H1 (cell line): ENCODE results near the gene GDF15. TPM values are rescaled to one million over a fixed set of nuclear protein-coding genes. Genes with fewer than 3 reads are reported as not detected.

Experiments used
- CTCF ChIA-PET: fragments of 300-600 bp; sonication (Branson Sonifier 250); formaldehyde crosslinking; loops from one replicate; lab custom pipeline; 2021; ENCODE audit not compliant: partially characterized antibody; lab: Charles Lee
- POLR2A ChIA-PET: fragments of 300-600 bp; sonication (Branson Sonifier 250); formaldehyde crosslinking; loops from one replicate; lab custom pipeline; 2021; ENCODE audit warnings: inconsistent platforms; ENCODE audit not compliant: partially characterized antibody; lab: Charles Lee
- DNase-seq, 2 experiments: peaks; one replicate each; pipeline versions ENCODE4 v3.0.0 to v3.0.0-alpha.2; 2010 to 2022; ENCODE audit warnings: low spot score in 2 of 2, low read depth in 1 of 2, mixed read lengths in 1 of 2
- FAIRE-seq: peaks from 2 replicates; lab custom pipeline; 2011; peaks lifted over from hg19 to GRCh38; lab: Jason Lieb, UNC
- H2AFZ ChIP-seq: 2 replicates; pipeline ENCODE4 v1.8.1; 2012; ENCODE audit warnings: low read length, inconsistent platforms
- H2AK5ac ChIP-seq: 2 replicates; pipeline ENCODE4 v1.6.1; 2013; ENCODE audit warnings: low read depth, low read length
- H2BK120ac ChIP-seq: replicated peaks from 2 replicates; pipeline ENCODE3; 2013; ENCODE audit warnings: low read depth, low read length, inconsistent platforms
- H2BK12ac ChIP-seq: 2 replicates; pipeline ENCODE4 v1.6.1; 2013; ENCODE audit warnings: low read depth, low read length
- H2BK15ac ChIP-seq: 2 replicates; pipeline ENCODE4 v1.6.1; 2013; ENCODE audit warnings: low read length
- H2BK20ac ChIP-seq: 2 replicates; pipeline ENCODE4 v1.6.1; 2013; ENCODE audit warnings: low read length
- H2BK5ac ChIP-seq: 2 replicates; pipeline ENCODE4 v1.6.1; 2013; ENCODE audit warnings: low read depth, low read length
- H3K14ac ChIP-seq: 2 replicates; pipeline ENCODE4 v1.6.1; 2013; ENCODE audit warnings: inconsistent platforms; ENCODE audit not compliant: insufficient read length
- H3K18ac ChIP-seq: 2 replicates; pipeline ENCODE4 v1.6.1; 2013; ENCODE audit warnings: low read length; ENCODE audit errors: extremely low read depth
- H3K23ac ChIP-seq: 2 replicates; pipeline ENCODE4 v1.6.1; 2013; ENCODE audit warnings: inconsistent platforms; ENCODE audit not compliant: insufficient read length
- H3K23me2 ChIP-seq: 2 replicates; pipeline ENCODE4 v1.6.1; 2013; ENCODE audit warnings: low read depth, low read length
- H3K27ac ChIP-seq: 2 replicates; pipeline ENCODE4 v1.6.1; 2011; ENCODE audit warnings: low read depth, low read length, inconsistent platforms
- H3K27me3 ChIP-seq, 4 experiments: replicated peaks in 1 of 4; 1 replicate in 1 of 4; 2 replicates in 3 of 4; pipeline versions ENCODE4 v1.6.1 to v1.8.1; 2011 to 2013; ENCODE audit warnings: low read length in 3 of 4, mild to moderate bottlenecking in 3 of 4, inconsistent platforms in 2 of 4, mixed read lengths in 2 of 4, moderate library complexity in 1 of 4; ENCODE audit not compliant: control insufficient read depth in 3 of 4, insufficient read depth in 3 of 4; ENCODE audit errors: extremely low read depth in 1 of 4
- H3K36me3 ChIP-seq, 4 experiments: 2 replicates each; pipeline versions ENCODE4 v1.6.1 to v1.8.1; 2011 to 2013; ENCODE audit warnings: mild to moderate bottlenecking in 4 of 4, low read length in 3 of 4, moderate library complexity in 2 of 4, control low read depth in 1 of 4, inconsistent platforms in 1 of 4; ENCODE audit not compliant: insufficient read depth in 4 of 4, control insufficient read depth in 2 of 4
- H3K4ac ChIP-seq: replicated peaks from 2 replicates; pipeline ENCODE3; 2013; ENCODE audit warnings: low read length, low read depth, mixed read lengths, inconsistent platforms; ENCODE audit not compliant: insufficient read length
- H3K4me1 ChIP-seq, 4 experiments: replicated peaks in 1 of 4; 1 replicate in 1 of 4; 2 replicates in 3 of 4; pipeline versions ENCODE4 v1.6.1 to v1.8.1; 2011 to 2013; ENCODE audit warnings: low read length in 3 of 4, inconsistent platforms in 2 of 4, mixed read lengths in 1 of 4; ENCODE audit not compliant: insufficient read depth in 4 of 4, control insufficient read depth in 3 of 4
- H3K4me2 ChIP-seq, 2 experiments: 2 replicates each; pipeline versions ENCODE4 v1.6.1 to v1.8.1; 2011 to 2013; ENCODE audit warnings: low read depth in 2 of 2, low read length in 2 of 2, control low read depth in 1 of 2, inconsistent platforms in 1 of 2, mild to moderate bottlenecking in 1 of 2; ENCODE audit not compliant: insufficient read depth in 1 of 2
- H3K4me3 ChIP-seq, 4 experiments: fragments of 200-600, 300-600 bp in 1 of 4; sonication (generic), shearing (Covaris generic), sonication (Bioruptor Twin) in 1 of 4; 2 replicates each; pipeline versions ENCODE4 v1.5.1 to v1.8.1; 2011 to 2016; ENCODE audit warnings: low read length in 4 of 4, low read depth in 3 of 4, control low read depth in 2 of 4, inconsistent platforms in 2 of 4, mild to moderate bottlenecking in 2 of 4, mixed read lengths in 1 of 4, moderate library complexity in 1 of 4; ENCODE audit not compliant: insufficient read depth in 2 of 4; ENCODE audit errors: extremely low read depth in 1 of 4
- H3K56ac ChIP-seq: replicated peaks from 2 replicates; pipeline ENCODE3; 2013; ENCODE audit warnings: low read depth, mild to moderate bottlenecking, mixed read lengths, low read length, inconsistent platforms; ENCODE audit not compliant: insufficient read length
- H3K79me1 ChIP-seq: 2 replicates; pipeline ENCODE4 v1.6.1; 2013; ENCODE audit warnings: low read depth, low read length, control low read depth
- H3K79me2 ChIP-seq, 2 experiments: 2 replicates each; pipeline versions ENCODE4 v1.6.1 to v1.8.1; 2012 to 2013; ENCODE audit warnings: low read length in 2 of 2, mild to moderate bottlenecking in 2 of 2, inconsistent platforms in 1 of 2; ENCODE audit not compliant: insufficient read depth in 2 of 2, control insufficient read depth in 1 of 2
- H3K9ac ChIP-seq, 4 experiments: replicated peaks in 1 of 4; 1 replicate in 1 of 4; 2 replicates in 3 of 4; pipeline versions ENCODE4 v1.6.1 to v1.8.1; 2011 to 2013; ENCODE audit warnings: low read depth in 3 of 4, low read length in 3 of 4, control low read depth in 2 of 4, mild to moderate bottlenecking in 2 of 4, moderate library complexity in 2 of 4, inconsistent platforms in 1 of 4; ENCODE audit errors: extremely low read depth in 1 of 4
- H3K9me3 ChIP-seq, 2 experiments: 2 replicates each; pipeline versions ENCODE4 v1.6.1 to v1.8.1; 2012 to 2013; ENCODE audit warnings: mild to moderate bottlenecking in 2 of 2, moderate library complexity in 2 of 2, control low read depth in 1 of 2, inconsistent platforms in 1 of 2, low read depth in 1 of 2, low read length in 1 of 2, mixed read lengths in 1 of 2; ENCODE audit not compliant: insufficient read depth in 2 of 2
- H4K20me1 ChIP-seq, 2 experiments: replicated peaks in 1 of 2; 2 replicates each; pipeline versions ENCODE3 to v1.8.1; 2011 to 2013; ENCODE audit warnings: inconsistent platforms in 2 of 2, low read length in 2 of 2, mild to moderate bottlenecking in 1 of 2; ENCODE audit not compliant: insufficient read depth in 2 of 2, control insufficient read depth in 1 of 2
- H4K5ac ChIP-seq: 2 replicates; pipeline ENCODE4 v1.6.1; 2013; ENCODE audit warnings: low read length, low read depth, mixed read lengths, inconsistent platforms; ENCODE audit not compliant: insufficient read length
- H4K8ac ChIP-seq: 2 replicates; pipeline ENCODE4 v1.8.0; 2013; ENCODE audit warnings: mild to moderate bottlenecking, moderate library complexity, low read length, inconsistent platforms; ENCODE audit not compliant: insufficient read depth; ENCODE audit errors: extremely low read depth
- H4K91ac ChIP-seq: replicated peaks from 2 replicates; pipeline ENCODE3; 2013; ENCODE audit warnings: low read length, mixed read lengths, inconsistent platforms; ENCODE audit not compliant: insufficient read length
- NRF1 ChIP-seq: IDR thresholded peaks from 2 replicates; pipeline ENCODE4 v1.6.1; 2011; ENCODE audit warnings: mild to moderate bottlenecking, low read depth, low read length, improper control_type of control experiment
- RAD21 ChIP-seq, 2 experiments: IDR thresholded peaks in 1 of 2; conservative IDR thresholded peaks in 1 of 2; 2 replicates each; pipeline ENCODE4 v1.6.1; 2011; ENCODE audit warnings: low read depth in 2 of 2, low read length in 2 of 2, improper control_type of control experiment in 1 of 2, inconsistent platforms in 1 of 2, mild to moderate bottlenecking in 1 of 2, moderate library complexity in 1 of 2
- WGBS, 2 experiments: shearing (Covaris generic) in 1 of 2; methylation state at CpG; one replicate each; pipeline versions ENCODE4 v1.1.6 to v1.1.7; 2013 to 2015; ENCODE audit warnings: low lambda C conversion rate in 2 of 2, mixed read lengths in 2 of 2, inconsistent platforms in 1 of 2, low coverage in 1 of 2, missing lambda C conversion rate in 1 of 2; ENCODE audit not compliant: insufficient replicate concordance in 2 of 2, insufficient coverage in 1 of 2, insufficient read length in 1 of 2; ENCODE audit errors: extremely low coverage in 1 of 2, missing lambda C conversion rate in 1 of 2; 5-methylcytosine and 5-hydroxymethylcytosine counted together
- polyA plus RNA-seq, 7 experiments: library from polyadenylated mRNA; depleted of rRNA in 3 of 7; stranded (reverse) in 5 of 7; unstranded in 2 of 7; fragments of >200 nt in 5 of 7; fragments of 200-250 nt in 2 of 7; gene quantifications; 1 replicate in 5 of 7; 2 replicates in 1 of 7; 4 replicates in 1 of 7; pipeline versions ENCODE4 v1.2.1 to v1.2.3, GENCODE V29; 2011 to 2013; ENCODE audit warnings: missing spikeins in 2 of 7, mixed read lengths in 2 of 7
- total RNA-seq: library from RNA; stranded (reverse); fragmentation: NEBNext Ultra II Directional; extraction: Animal tissue kit (Norgen Biotek cat#: 25700); gene quantifications from 2 replicates; pipeline ENCODE4 v1.2.1, GENCODE V29; 2021
- TF ChIP-seq, protein P1 (sequence below), 3 experiments: IDR thresholded peaks; 1 replicate in 2 of 3; 2 replicates in 1 of 3; pipeline versions ENCODE4 v1.5.1 to v1.6.1; 2011; ENCODE audit warnings: low read length in 3 of 3, mild to moderate bottlenecking in 3 of 3, inconsistent platforms in 2 of 3, low read depth in 1 of 3, moderate library complexity in 1 of 3; ENCODE audit not compliant: insufficient read depth in 1 of 3; ENCODE audit errors: control extremely low read depth in 1 of 3

The GDF15 gene
- total and polyA plus RNA-seq, 2 of the 8 experiments (the other 6 are each of a cell fraction or from before 2014, with no cell fraction given): 4.1 to 8.5 TPM

GRCh38 chr19:18339723-18340122 is 46.2 kb upstream of the GDF15 start:
- Histone ChIP-seq H3K23me2 (peaks cover 11% of the 10 kb centered on the region), H3K9ac (no peak overlapping the region), H4K20me1 (no peaks in the 10 kb centered on the region), H3K4ac (no peak overlapping the region), H2BK12ac (0 out of 2 replicates have a peak overlapping the region, but pooled peaks have one; percentile 33), H2BK5ac (no peak overlapping the region), H2BK15ac (no peak overlapping the region), H3K14ac (no peak overlapping the region), H4K91ac (no peak overlapping the region), H2AK5ac (no peak overlapping the region), H3K18ac (no peak overlapping the region; the same call in 1 of the 2 replicates), H3K79me2 (peaks cover 0 to 4% of the 10 kb centered on the region in 2 experiments; a peak in 1 of 4 replicates), H3K23ac (no peak overlapping the region), H4K8ac (0 out of 2 replicates have a peak overlapping the region, but pooled peaks have one; percentile 54), H3K9me3 (no peaks in the 10 kb centered on the region), H3K4me1 (peaks cover 0 to 11% (median 8%) of the 10 kb centered on the region in 4 experiments; a peak in 6 of 7 replicates), H3K56ac (no peak overlapping the region), H2AFZ (no peak overlapping the region), H3K36me3 (no peaks in the 10 kb centered on the region), H3K4me3 (peak overlapping the region in 1 of 4 experiments; percentile 85; a peak in 1 of 8 replicates), H3K4me2 (peak overlapping the region in 1 of 2 experiments; percentile 79; a peak in 1 of 4 replicates), H3K79me1 (no peaks in the 10 kb centered on the region), H2BK20ac (no peak overlapping the region), H2BK120ac (no peak overlapping the region), H3K27ac (no peak overlapping the region), H3K27me3 (0 out of 7 replicates have a peak, but pooled peaks cover 0 to 2% (median 0%) of the 10 kb centered on the region in 4 experiments), H4K5ac (no peak overlapping the region)
- FAIRE-seq (no peak), DNase-seq (peak in 1 of 2 experiments; percentile 61)
- 60% methylated on average over 6 of the region's 6 CpGs; no CpG with 5 or more reads in 1 of the 2 experiments for WGBS, 2 experiments
- ChIA-PET POLR2A (interaction anchor here (0.8 to 20.2 kb wide), 11 partner anchors 11 to 107 kb away, joined by 3 to 224 read pairs (median 4); partner anchors contain the start of genes GDF15, IQCN, JUND and SSBP4), CTCF (interaction anchor here (0.6 to 4.9 kb wide), 20 partner anchors 10 to 128 kb away, joined by 3 to 73 read pairs (median 4); partner anchors contain the start of genes GDF15, JUND and SSBP4)
- TF ChIP-seq RAD21 (IDR thresholded peaks at IDR 0.05 in 1 of 2, conservative IDR thresholded peaks at IDR 0.05 in 1 of 2; ENCODE audit: low read depth in 2 of 2, low read length in 2 of 2) (peak in 1 of 2 experiments; percentile 20; a peak in 1 of 4 replicates), NRF1 (no peak)
- TF ChIP-seq, protein P1, sequence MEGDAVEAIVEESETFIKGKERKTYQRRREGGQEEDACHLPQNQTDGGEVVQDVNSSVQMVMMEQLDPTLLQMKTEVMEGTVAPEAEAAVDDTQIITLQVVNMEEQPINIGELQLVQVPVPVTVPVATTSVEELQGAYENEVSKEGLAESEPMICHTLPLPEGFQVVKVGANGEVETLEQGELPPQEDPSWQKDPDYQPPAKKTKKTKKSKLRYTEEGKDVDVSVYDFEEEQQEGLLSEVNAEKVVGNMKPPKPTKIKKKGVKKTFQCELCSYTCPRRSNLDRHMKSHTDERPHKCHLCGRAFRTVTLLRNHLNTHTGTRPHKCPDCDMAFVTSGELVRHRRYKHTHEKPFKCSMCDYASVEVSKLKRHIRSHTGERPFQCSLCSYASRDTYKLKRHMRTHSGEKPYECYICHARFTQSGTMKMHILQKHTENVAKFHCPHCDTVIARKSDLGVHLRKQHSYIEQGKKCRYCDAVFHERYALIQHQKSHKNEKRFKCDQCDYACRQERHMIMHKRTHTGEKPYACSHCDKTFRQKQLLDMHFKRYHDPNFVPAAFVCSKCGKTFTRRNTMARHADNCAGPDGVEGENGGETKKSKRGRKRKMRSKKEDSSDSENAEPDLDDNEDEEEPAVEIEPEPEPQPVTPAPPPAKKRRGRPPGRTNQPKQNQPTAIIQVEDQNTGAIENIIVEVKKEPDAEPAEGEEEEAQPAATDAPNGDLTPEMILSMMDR (IDR thresholded peaks at IDR 0.05; ENCODE audit: control extremely low read depth in 1 of 3, insufficient read depth in 1 of 3, low read depth in 1 of 3, low read length in 3 of 3): peak in 2 of 3 experiments; percentile 21 to 42; a peak in 2 of 4 replicates
